Liver (tissue), 3 donors: ENCODE data around the gene ART5.

Source experiments
- EGR1 ChIP-seq, 2 donors: IDR thresholded peaks; 2 replicates each; pipeline ENCODE4 v1.6.1; 2016 to 2018; ENCODE audit warnings: antibody characterized with exemption in 2 of 2, low read depth in 2 of 2
- MAX ChIP-seq: IDR thresholded peaks from 2 replicates; pipeline ENCODE4 v1.6.1; 2016; ENCODE audit warnings: antibody characterized with exemption
- TAF1 ChIP-seq: conservative IDR thresholded peaks from 2 replicates; pipeline ENCODE4 v1.6.1; 2016; ENCODE audit warnings: antibody characterized with exemption, mild to moderate bottlenecking
- TF ChIP-seq, protein P1 (sequence below): fragments of 150-350 bp; IDR thresholded peaks from 2 replicates; pipeline ENCODE4 v1.5.1; 2017; ENCODE audit warnings: improper control_type of control experiment, low read depth, low read length; ENCODE audit not compliant: missing input control
- donor health status: healthy.
- donor health status: healthy.

- no peak for TF ChIP-seq EGR1 (IDR thresholded peaks at IDR 0.05; ENCODE audit: low read depth in 2 of 2)
- TF ChIP-seq, protein P1, sequence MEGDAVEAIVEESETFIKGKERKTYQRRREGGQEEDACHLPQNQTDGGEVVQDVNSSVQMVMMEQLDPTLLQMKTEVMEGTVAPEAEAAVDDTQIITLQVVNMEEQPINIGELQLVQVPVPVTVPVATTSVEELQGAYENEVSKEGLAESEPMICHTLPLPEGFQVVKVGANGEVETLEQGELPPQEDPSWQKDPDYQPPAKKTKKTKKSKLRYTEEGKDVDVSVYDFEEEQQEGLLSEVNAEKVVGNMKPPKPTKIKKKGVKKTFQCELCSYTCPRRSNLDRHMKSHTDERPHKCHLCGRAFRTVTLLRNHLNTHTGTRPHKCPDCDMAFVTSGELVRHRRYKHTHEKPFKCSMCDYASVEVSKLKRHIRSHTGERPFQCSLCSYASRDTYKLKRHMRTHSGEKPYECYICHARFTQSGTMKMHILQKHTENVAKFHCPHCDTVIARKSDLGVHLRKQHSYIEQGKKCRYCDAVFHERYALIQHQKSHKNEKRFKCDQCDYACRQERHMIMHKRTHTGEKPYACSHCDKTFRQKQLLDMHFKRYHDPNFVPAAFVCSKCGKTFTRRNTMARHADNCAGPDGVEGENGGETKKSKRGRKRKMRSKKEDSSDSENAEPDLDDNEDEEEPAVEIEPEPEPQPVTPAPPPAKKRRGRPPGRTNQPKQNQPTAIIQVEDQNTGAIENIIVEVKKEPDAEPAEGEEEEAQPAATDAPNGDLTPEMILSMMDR: no peak
- TF ChIP-seq MAX: no peak
- no peak for TF ChIP-seq TAF1
Measured at GRCh38 chr11:3610846-3611245, 30.9 kb downstream of the ART5 start.
